Brain microvascular endothelial cell (primary cell): ENCODE data around the gene PWWP2B.

Experiments used
- DNase-seq: peaks from one replicate; pipeline ENCODE4 v3.0.0-alpha.2; 2020
- H3K27ac ChIP-seq: fragments of 250-450 bp; sonication (Bioruptor Pico); 2 replicates; pipeline ENCODE4 v1.5.1; 2020; ENCODE audit warnings: mild to moderate bottlenecking, moderate library complexity
- H3K27me3 ChIP-seq: fragments of 250-450 bp; sonication (Bioruptor Pico); replicated peaks from 2 replicates; pipeline ENCODE4 v1.5.1; 2020; ENCODE audit warnings: mild to moderate bottlenecking
- H3K36me3 ChIP-seq: fragments of 250-450 bp; sonication (Bioruptor Pico); replicated peaks from 2 replicates; pipeline ENCODE4 v1.5.1; 2020; ENCODE audit warnings: mild to moderate bottlenecking
- H3K4me3 ChIP-seq: 2 replicates; pipeline ENCODE4 v1.5.1; 2011; ENCODE audit warnings: low read depth, mild to moderate bottlenecking, control low read depth, low read length, moderate library complexity
- CTCF ChIP-seq: IDR thresholded peaks from 2 replicates; pipeline ENCODE4 v1.5.1; 2011; ENCODE audit warnings: low read depth, mild to moderate bottlenecking, moderate library complexity, low read length, control low read depth, inconsistent platforms; ENCODE audit errors: missing control alignments
- in situ Hi-C: cut with HindIII; loops from 2 replicates; pipeline ENCODE4 v1.10.0; 2017; ENCODE audit warnings: low sequenced_read_pairs, low pct_ligation_motif_present

The PWWP2B gene

DNA sequence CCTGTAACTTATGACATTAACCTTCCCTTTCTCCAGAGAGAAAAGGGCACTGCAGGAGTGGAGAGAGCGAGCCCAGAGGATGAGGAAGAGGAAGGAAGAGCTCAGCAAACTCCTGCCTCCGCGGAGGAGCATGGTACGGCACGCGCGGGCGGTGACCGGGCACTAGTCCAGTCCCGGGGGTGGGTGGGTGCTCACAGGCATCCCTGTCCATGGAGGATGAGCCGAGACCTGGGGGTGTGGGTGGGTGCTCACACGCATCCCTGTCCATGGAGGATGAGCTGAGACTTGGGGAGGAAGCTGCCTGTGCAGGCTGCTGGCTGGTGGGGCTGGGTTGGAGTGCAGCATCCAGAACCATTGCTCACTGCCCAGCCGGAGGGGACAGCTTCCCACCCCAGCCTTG is 41.2 kb upstream of the PWWP2B start:
- in situ Hi-C loops: no loop called here
- TF ChIP-seq CTCF: no peak
- no peaks in the 10 kb centered on the region for H3K36me3 ChIP-seq
- H3K27ac ChIP-seq: no peak overlapping the region
- DNase-seq: no peak
- H3K4me3 ChIP-seq: no peak overlapping the region
- no peaks in the 10 kb centered on the region for H3K27me3 ChIP-seq

GRCh38 chr10:132356621-132357195 is 40.3 kb upstream of the PWWP2B start:
- no peak for DNase-seq
- no peaks in the 10 kb centered on the region for H3K36me3 ChIP-seq
- in situ Hi-C loops: no loop called here
- no peak for TF ChIP-seq CTCF
- no peak overlapping the region for H3K4me3 ChIP-seq
- H3K27ac ChIP-seq: no peak overlapping the region
- H3K27me3 ChIP-seq: no peaks in the 10 kb centered on the region

DNA sequence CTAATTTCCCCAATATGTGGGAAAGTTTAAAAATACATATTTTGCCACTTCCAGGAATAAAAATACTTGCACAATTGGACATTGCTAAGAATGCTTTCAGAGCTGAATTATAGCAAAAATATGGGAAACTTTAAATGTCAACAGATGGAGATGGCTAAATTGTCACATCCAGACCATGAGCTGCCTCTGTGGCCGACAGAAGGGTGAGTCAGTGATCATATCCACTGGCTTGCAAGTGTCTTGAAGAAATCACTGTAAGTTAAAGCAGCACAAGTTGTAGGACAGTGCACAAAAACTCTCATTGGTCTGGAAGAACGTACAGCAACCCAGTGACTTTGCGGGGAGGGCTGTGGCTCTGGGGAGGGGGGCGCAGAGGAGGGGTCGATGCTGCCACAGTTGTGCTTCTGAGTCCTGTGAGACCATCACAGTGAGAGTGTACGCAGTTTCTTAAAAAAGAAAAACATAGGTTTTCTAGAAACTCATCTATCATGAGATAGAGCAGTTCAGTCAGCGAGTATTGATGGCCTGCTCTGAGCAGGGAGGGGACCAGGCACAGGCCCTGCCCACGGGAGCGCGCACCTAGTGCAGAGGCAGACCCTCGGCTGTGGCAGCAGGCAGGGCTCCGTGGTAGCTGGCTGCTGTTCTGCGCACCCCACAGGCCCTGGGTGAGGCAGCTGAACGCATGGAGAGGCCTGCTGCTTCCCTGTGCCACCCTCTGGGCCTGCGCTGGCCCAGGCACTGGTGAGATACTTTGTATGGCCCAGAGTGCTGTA is 39.5 kb upstream of the PWWP2B start:
- Histone ChIP-seq H3K27ac (no peak overlapping the region), H3K36me3 (no peaks in the 10 kb centered on the region), H3K27me3 (no peaks in the 10 kb centered on the region), H3K4me3 (no peak overlapping the region)
- TF ChIP-seq CTCF: no peak
- DNase-seq: no peak
- in situ Hi-C loops: no loop called here

DNA sequence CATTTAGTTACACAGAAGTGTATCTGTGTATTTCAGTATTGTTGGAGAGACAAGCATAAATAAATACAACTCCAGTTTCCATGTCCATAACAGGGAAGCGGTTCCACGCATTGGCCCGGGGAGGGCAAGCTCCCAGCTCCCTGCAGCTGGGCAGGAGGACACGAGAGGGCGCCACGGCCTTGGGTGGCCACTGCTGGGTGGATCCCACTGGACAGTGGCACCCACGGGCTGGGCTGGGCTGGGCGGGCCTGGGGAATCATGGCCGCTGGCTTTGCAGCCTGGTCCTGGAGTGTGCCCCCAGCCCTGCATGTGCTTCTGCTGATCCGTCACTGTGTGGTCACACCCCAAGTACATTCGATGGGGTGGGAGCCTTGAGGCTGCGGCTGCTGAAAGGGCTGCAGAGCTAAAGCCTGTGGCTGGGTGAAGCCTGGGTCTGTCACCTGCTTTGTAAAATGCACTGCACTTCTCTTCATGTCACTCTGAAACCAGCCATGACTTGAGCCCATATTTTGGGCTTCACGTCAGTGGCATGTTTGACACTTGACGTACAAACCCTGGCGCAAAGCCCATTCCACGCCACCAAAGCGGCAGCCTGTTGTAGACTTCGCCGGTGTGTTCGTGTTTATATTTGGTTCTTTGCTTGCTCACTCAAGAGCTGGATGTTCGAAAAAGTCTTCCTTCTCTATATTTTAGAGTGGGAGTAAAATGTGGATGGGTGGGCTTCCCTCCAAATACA is 37.5 kb upstream of the PWWP2B start:
- no peak for DNase-seq
- Histone ChIP-seq H3K4me3 (no peak overlapping the region), H3K27me3 (no peaks in the 10 kb centered on the region), H3K36me3 (no peaks in the 10 kb centered on the region), H3K27ac (no peak overlapping the region)
- TF ChIP-seq CTCF: no peak
- in situ Hi-C loops: no loop called here

DNA sequence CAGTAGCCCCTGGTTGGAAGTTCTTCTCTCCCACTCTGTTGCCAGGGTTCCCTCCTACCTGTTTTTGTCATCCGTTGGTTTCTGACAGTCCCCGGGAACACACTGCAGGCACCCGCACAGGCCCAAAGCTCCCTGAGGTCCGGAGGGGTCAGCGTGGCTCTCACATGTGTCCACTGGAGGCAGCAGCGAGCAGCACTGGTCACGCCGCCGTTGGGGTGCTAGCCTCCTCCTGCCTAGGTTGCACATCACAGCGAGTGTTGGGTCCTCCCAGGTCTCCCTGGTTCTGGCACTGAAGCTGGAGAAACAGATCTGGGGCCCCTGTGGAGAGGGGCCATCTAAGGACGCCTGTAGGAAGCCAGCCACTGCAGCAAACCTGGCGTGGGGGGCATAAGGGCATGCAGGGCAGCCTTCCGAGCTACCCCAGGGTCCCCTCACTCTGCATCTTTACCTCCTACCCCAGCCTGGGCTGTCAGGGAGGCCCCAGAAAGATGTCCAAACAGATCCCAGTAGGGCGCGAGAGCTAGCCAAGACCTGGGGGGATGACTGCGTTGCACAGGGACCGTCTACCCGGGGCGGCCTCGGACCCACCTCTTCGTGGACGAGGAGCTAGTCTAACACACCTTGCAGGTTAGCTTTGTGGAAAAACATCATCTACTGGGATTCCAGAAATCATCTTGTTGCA is 36.1 kb upstream of the PWWP2B start:
- no peak overlapping the region for H3K27ac ChIP-seq
- DNase-seq: no peak
- TF ChIP-seq CTCF: peak; percentile 74
- H3K4me3 ChIP-seq: no peak overlapping the region
- no peaks in the 10 kb centered on the region for H3K36me3 ChIP-seq
- in situ Hi-C loops: no loop called here
- no peaks in the 10 kb centered on the region for H3K27me3 ChIP-seq
